ENCODE measurements around the gene CCDC175. TPM values are rescaled to one million over a fixed set of nuclear protein-coding genes. Genes with fewer than 3 reads are reported as not detected.

CCDC175 gene
- not detected in 2 replicates for total RNA-seq

GRCh38 chr14:59576332-59577294 is at the start of gene CCDC175:
Gene CCDC175, minus strand, starts transcription at chr14:59576812. Its CDS starts 37 bp downstream, at chr14:59576775.

GRCh38 chr14:59483819-59484638 is 92.6 kb downstream of the CCDC175 start, which contains the start of the genes JKAMP and L3HYPDH:
Gene JKAMP, plus strand, starts transcription at chr14:59484517. Its CDS starts 73 bp downstream, at chr14:59484590.
Gene L3HYPDH, minus strand, starts transcription at chr14:59484408. Its CDS starts 92 bp downstream, at chr14:59484316.

GRCh38 chr14:59465316-59466135 is 111.1 kb downstream of the CCDC175 start, which contains the start of gene GPR135:
Gene GPR135, minus strand, starts transcription at chr14:59465380. Its CDS starts 154 bp downstream, at chr14:59465226.

Other genes starting within 250 kb of the CCDC175 start
- gene GPR135, start 111.4 kb downstream of the CCDC175 start, total RNA-seq: 2.1 and 3.0 TPM in 2 replicates
- gene L3HYPDH, start 92.4 kb downstream of the CCDC175 start, total RNA-seq: 38.1 and 55.7 TPM in 2 replicates
- gene JKAMP, start 92.3 kb downstream of the CCDC175 start, total RNA-seq: 48.5 and 58.3 TPM in 2 replicates

Measured in pericardium fibroblast (primary cell).